Gastroesophageal sphincter (tissue), 3 donors: Measurements from ENCODE around the gene MTHFD1L.

Experiments used
- CTCF ChIP-seq, 4 experiments: fragments of 200-600 bp in 2 of 4; fragments of 450-650 bp in 2 of 4; sonication (generic) in 1 of 4; IDR thresholded peaks; one replicate each; pipeline ENCODE4 v1.5.1; 2017 to 2019; ENCODE audit warnings: antibody characterized with exemption in 4 of 4, mild to moderate bottlenecking in 2 of 4, moderate library complexity in 2 of 4
- POLR2A ChIP-seq, 2 donors: fragments of 450-650 bp; IDR thresholded peaks; one replicate each; pipeline ENCODE4 v1.6.1; 2017; ENCODE audit warnings: antibody characterized with exemption in 2 of 2, mild to moderate bottlenecking in 2 of 2, moderate library complexity in 1 of 2
- POLR2AphosphoS5 ChIP-seq: sonication (generic); formaldehyde crosslinking; IDR thresholded peaks from one replicate; pipeline ENCODE4 v1.6.1; 2017; ENCODE audit warnings: antibody characterized with exemption

GRCh38 chr6:151025076-151025475 is 159.6 kb downstream of the MTHFD1L start:
- TF ChIP-seq CTCF (IDR thresholded peaks at IDR 0.05) (no peak), POLR2A (IDR thresholded peaks at IDR 0.05) (no peak), POLR2AphosphoS5 (no peak)
